ENCODE results near the gene VTN.

Gene VTN

DNA sequence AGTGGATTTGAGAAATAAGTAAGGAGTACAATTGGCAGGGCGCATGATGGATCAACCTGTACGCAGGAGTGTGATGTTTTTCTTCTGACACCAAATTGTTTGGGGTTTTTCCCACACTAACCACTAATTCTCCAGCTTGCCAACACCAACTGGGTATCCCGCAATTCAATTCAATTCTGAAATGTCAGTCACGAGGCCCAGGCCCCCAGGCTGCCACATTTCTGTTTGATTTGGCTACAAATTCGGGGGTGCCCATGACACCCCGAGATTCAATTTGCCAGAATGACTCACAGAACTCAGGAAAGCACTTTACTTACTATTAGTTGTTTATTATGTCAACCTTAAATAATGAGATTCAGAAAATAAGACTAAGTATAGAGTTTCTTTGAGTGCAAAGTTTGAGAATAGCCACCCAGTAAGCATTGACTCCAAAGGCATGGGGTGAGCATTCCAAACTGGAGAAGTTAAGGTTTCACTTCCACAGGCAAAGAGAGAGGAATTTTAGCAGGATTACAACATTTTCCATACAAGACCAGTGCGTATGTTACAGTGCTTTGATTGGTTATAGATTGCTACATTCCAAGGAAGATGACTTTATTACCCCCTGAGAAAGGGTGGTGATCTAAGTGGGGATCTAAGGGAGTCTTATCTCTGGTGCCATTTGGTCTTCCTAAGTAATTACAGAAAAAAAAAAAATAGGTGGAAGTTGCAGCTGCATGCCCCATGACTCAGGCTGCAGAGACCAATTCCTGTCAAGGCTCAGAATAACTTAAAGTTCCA, 24.4 kb upstream of the VTN start:
- no peak for DNase-seq

DNA sequence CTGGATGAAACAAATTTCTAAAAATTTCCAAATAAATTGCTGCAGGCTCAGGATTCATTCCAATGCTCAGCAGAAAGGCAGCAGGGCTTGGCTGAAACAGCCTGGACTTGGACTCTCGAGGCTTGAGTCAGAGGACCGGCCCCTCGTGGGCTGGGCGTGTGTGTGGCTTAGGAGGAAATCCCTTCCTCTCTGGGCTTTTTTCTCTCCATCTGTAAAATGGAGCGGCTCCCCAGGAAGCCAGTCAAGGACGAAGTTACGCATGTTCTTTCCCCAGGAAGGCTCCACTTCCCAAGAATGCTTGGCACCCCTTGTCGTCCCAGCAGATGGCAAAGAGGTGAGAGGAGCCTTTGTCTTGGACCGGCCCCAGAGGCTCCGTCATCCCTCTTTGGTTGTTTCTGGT, 22.4 kb upstream of the VTN start:
- no peak for DNase-seq

DNA sequence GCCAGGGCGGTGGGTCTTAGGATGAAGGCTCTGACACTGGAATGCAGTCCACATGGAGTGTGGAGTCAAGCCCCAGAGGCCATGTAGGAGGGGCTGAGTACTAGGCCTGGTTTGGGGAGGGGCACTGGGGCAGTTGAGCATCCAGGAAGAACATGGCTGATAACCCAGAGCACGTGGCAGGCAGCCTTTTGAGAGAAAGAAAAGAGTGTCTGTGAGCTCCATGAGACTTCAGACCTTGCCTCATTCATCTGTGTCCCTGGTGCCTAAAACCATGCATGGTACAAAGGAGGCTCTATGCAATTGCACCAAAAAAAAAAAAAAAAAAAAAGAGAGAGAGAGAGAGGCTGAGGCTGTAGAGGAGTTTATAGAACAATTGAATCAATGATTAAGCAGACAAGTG, 21.3 kb upstream of the VTN start:
- no peak for DNase-seq

DNA sequence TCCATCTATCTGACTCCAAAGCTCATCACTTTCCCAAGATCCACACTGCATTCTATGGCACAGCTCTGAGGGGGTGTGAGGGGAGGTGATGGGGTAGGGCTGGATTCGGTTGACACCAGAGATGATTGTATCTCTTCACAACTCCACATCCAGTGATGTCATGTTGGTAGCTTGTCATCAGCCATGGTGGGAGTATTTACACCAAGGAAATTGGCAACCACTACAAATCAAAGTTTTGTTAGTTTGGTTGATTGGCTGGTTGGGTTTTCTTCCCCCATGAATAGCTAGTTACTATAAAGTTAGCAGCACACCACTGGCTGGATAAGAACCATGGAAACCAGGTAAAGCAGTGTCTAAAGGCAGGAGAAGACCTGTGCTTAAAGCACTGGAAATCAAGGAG, 20.9 kb upstream of the VTN start:
- no peak for DNase-seq

DNA sequence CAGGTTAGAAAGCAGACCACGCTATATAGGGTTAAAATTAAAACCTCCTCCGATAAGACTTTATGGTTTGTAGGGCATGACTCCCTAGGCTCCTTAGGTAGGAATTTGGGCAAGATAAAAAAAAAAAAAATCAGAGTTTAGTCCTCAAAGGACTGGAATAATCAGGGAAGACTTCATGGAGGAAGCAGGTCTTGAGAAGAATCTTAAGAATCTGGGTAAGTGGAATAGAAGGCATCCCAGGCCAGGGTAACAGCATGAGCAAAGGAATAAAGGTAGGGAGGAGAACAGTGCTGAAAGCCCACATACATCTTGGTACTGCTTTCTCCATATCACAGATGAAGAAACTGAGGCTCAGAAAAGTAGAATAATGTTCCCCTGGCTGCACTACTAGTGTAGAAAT, 20.5 kb upstream of the VTN start:
- DNase-seq: no peak

DNA sequence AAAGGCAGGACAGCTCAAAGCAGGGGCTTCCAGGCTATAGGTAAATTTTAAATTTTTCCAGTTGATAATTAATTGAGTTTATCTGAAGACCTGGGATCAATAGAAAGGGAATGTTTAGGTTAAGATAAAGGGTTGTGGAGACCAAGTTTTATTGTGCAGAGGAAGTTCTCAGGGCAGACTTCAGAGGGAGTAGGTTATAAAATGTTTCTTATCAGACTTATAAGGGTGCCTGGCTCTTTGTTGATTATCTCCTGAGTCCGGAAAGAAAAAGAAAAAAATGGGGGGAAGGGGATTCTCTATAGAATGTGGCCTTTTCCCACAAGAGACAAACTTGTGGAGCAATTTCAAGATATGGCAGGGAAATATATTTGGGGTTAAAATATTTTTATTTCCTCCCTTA, 20.0 kb upstream of the VTN start:
- DNase-seq: no peak

DNA sequence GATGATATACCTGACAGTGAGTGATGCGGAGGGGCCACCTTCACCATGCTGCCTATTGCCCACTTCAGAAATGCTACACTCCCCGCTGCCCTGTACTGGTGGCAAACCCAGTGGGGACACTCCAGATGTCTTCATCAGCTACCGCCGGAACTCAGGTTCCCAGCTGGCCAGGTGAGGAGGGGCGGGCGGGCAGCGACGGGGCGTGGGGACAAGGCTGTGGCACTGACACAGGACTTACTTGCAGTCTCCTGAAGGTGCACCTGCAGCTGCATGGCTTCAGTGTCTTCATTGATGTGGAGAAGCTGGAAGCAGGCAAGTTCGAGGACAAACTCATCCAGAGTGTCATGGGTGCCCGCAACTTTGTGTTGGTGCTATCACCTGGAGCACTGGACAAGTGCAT, 18.0 kb upstream of the VTN start:
- no peak for DNase-seq

DNA sequence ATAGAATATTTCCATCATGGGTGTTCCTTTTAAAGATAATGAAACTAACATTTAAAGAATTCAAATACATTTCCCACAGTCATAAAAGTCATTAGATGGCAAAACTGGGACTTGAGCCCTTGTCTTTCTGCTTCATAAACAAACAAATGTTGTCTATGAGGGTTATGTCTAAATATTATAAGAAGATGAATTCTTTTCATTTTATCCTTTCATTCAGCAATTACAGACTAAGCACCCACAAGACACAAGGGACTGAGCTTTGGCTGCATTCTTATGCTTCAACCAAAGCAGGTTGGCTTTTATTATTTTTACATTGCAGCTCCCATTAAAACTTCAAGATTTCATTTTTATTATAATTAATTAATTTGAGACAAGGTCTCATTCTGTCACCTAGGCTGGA, 16.3 kb upstream of the VTN start:
- no peak for DNase-seq

DNA sequence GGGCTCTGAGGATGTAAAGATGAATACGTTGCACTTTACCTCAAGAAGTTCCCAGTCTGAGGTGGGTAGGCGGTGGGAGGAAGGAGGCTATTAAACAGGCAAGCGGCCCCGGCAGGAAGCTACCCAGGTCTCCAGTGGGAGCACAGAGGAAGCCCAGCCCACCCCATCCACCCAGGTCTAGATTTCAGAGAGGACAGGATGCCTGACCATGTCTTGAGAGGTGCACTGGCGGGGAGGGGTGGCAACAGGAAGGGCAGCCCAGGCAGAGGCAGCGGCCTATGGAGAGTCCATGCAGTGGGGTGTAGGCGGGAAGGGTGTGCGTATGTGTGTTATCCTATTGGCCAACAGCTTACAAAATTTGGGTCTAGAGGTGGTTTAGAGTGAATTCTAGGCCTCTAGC, 15.3 kb upstream of the VTN start:
- DNase-seq: no peak

DNA sequence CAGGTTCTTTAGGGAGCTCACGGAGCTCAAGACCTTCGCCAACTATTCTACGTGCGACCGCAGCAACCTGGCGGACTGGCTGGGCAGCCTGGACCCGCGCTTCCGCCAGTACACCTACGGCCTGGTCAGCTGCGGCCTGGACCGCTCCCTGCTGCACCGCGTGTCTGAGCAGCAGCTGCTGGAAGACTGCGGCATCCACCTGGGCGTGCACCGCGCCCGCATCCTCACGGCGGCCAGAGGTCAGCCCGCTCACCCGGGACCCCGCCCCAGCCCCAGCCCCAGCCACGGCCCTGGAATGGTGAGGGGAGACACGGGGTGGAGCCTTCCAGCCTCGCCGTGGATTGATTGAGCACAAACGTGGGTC, 14.9 kb upstream of the VTN start:
- no peak for DNase-seq

DNA sequence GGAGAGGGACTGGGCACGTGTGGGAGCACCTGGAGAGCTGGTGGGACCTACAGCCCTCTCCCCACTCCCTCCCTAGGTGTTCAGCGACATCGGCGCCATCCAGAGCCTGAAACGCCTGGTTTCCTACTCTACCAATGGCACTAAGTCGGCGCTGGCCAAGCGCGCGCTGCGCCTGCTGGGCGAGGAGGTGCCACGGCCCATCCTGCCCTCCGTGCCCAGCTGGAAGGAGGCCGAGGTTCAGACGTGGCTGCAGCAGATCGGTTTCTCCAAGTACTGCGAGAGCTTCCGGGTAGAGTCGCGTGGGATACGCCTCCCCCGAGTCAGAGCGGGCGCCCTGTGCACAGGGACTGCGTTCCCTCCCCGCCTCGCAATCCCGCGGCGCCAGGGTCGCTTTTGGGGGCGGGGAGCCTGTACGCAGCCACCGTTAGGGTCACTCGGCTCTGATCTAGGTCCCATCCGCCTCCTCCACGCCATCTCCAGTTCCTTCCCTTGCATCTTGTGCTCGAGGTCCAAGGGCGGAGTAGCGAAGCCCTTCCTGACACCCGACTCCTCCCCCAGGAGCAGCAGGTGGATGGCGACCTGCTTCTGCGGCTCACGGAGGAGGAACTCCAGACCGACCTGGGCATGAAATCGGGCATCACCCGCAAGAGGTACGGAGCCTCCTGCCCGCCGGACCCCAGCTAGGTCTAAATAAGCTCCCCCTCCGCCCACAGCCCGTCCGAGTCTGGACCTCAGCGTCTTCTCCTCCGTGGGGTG, 14.4 kb upstream of the VTN start:
- peak; percentile 82 for DNase-seq

DNA sequence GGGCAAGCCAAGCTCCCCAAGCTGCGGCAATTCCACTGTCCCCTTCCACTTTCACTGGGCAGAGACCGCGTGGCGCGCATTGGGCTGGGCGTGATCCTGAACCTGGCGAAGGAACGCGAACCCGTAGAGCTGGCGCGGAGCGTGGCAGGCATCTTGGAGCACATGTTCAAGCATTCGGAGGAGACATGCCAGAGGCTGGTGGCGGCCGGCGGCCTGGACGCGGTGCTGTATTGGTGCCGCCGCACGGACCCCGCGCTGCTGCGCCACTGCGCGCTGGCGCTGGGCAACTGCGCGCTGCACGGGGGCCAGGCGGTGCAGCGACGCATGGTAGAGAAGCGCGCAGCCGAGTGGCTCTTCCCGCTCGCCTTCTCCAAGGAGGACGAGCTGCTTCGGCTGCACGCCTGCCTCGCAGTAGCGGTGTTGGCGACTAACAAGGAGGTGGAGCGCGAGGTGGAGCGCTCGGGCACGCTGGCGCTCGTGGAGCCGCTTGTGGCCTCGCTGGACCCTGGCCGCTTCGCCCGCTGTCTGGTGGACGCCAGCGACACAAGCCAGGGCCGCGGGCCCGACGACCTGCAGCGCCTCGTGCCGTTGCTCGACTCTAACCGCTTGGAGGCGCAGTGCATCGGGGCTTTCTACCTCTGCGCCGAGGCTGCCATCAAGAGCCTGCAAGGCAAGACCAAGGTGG, 11.2 kb upstream of the VTN start:
- peak; percentile 85 for DNase-seq

DNA sequence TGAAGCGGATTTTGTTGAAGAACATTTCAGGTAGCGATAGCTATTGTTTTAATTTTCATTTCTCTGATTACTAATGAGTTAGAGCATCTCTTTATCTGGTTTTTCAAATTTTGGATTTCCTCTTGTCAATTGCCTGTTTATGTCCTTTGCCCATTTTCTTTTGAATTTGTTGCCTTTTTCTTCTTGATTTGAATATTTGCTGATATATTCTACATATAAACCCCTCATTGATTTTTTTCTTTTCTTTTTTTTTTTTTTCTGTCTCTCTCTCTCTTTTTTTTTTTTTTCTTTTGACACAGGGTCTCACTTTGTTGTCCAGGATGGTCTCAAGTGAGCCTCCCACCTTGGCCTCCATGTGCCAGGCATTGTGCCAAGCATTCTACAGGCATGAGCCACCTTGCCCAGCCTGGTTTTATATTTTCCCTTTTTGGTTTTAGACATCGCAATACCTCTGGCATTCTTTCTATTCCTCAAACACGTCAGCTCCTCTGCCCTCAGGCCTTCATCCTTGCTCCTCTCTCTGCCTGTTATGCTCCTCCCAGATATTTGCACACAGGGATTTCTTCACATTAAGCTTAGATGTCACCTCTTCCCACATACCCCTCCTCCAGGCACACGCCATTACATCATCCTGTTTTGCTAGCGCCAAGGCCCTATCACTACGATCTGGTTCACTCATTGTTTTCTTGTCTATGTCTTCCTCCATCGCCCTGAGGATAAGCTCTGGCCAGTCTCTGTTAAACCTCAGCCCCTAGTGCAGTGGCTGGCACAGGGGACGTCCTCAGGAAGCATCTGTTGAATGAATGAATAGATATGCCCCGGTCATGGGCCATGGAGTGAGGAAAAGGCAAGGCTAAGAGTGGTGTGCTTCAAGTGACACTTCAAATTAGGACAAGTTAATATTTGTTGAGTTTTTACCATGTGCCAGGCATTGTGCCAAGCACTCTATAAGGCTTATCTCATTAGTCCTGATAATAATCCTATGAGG, 10.0 kb upstream of the VTN start:
- DNase-seq: peak; percentile 33

DNA sequence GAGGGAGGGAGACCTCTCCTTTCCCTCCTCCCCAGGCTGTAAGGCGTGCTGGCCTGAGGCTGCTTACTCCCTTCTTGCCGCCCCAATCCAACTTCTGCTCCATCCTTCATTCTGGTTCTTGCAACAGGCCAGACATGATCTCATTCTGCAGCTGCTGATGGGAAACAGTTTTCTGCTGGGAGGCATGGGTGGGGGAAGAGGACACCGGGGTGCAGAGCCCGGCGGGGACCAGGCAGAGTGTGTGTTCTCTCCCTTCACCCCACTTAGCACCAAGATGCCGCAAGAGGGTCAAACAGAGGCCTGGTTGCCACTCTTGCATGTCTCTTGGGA, 2.8 kb upstream of the VTN start:
- peak; percentile 66 for DNase-seq

DNA sequence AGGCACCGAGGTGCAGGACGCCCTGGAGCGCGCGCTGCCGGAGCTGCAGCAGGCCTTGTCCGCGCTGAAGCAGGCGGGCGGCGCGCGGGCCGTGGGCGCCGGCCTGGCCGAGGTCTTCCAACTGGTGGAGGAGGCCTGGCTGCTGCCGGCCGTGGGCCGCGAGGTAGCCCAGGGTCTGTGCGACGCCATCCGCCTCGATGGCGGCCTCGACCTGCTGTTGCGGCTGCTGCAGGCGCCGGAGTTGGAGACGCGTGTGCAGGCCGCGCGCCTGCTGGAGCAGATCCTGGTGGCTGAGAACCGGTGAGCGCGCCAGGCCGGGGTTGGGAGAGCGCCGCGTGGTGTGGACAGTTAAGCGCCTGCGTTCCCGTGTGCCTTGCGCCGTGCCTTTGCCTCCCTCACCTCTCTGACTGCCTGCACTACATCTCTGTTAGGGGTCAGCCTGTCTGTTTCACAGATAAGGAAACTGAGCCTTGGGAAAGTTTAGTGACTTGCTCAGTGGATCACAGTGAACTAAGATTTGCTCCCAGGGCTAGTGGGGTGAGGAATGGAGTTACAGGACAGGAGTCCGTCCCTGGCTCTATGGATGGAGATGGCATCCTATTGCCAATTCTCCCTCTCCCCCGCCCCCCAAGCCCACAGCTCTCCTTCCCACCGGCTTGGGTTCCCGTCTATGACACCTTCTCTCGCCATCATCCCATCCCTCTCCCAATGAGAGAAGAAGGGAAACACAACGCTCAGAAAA, 2.3 kb upstream of the VTN start:
- peak; percentile 70 for DNase-seq

DNA sequence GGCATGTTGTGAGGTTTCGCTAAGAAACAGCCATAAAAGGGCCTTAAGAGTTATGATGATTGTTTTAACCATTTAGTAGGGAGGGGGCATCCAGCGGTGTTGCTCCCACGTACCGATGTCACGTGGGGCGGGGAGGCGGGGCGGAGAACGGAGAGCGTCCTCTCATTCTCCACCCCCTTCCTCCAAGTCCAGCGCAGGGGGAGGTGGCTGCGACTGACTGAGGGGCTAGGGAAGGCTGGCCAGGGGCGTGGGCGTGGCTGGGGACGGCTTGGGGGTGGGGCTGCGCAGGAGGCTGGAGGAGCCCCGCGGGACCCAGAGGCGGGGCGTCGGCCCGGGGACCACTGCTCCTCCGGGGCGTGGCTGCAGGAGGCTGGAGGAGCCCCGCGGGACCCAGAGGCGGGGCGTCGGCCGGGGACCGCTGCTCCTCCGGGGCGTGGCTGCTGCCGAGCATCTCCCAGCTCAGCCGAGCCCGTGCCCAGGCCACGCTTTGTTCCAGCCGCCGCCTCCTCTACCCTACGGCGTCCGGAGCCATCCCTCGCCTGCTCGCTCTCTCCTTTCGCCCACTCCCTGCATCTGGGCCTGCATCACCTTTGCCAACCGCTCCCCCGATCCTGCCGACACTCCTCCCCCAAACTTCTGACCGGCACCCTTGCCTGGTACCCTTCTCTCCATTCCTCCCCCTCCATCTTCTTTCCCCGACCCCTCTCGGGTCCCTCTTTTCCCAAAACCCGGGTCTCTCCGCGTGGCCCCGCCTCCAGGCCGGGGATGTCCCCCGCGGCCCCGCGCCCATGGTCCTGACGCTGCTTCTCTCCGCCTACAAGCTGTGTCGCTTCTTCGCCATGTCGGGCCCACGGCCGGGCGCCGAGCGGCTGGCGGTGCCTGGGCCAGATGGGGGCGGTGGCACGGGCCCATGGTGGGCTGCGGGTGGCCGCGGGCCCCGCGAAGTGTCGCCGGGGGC, 1.4 kb upstream of the VTN start, which contains the start of gene SARM1:
Gene SARM1, plus strand, starts transcription at position 450 of the 958 bp plus-strand sequence. Its CDS starts 339 bp downstream, at position 789.
- DNase-seq: peak; percentile 98

DNA sequence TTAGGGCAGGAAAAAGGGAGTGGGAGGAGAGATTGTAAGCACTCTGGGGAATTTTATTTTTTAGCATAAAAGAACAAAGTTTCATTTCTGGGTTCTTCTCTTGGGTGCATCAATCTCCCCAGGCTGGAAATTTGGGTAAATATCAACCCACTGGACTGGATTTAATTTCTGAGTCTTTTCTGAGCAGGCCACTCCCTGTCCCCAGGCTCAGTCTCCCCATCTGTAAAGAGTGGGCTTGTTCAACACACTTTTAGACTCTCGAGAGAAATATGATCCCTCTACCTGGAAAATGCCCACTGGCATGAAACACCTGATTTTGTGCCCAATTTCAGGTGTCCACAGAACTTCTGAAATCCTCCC, 617 bp upstream of the VTN start:
- DNase-seq: no peak

DNA sequence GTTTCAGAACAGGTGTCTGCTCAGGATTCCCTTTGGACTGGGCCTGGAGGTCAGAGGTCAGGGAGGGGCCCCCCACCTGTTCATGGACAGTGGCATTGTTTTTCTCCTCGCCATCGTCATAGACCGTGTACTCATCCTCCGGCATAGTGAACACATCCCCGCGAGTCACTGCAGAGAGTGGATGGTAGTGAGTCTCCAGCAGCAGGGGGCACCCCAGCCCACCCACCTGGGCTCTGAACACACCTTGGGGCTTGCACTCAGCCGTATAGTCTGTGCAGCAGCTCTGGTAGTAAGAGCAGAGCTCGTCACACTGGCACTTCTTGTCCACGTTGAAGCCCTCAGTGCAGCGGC, 448 bp downstream of the VTN start:
- DNase-seq: no peak

DNA sequence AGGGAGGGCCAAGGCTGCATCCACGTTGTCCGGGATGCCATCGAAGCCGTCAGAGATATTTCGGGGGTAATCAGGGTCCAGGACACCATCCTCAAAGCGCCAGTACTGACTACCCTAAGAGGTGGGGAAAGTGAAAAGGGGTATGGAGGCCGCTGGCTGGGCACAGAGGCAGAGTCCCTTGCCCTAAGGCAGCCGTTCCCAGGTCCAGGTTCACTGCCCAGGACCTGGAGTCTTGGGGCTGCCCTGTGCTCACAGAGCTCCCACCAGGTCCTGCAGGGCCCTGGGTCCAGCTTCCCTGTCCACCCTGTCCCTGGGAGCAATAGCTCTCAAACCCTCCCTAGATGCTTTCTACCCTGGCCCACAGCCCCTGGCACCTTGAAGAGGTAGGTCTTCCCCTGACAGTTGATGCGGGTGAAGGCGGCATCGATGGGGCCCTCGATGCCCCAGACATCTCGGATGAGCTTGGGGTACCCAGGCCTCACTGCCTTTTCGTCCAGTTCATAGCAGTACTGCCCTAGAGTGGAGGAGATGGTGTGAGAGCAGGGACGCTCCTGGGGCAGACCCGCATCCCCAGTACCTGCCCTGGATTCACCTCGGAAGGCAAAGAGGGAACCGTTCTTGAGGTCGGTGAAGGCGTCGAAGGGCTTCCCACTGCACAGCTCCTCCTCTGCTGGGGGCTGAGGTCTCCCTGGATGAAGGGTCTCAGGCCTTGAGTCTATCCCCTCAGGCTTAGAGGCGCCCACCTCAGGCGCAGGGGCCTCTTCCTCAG, 1.0 kb downstream of the VTN start:
- no peak for DNase-seq

DNA sequence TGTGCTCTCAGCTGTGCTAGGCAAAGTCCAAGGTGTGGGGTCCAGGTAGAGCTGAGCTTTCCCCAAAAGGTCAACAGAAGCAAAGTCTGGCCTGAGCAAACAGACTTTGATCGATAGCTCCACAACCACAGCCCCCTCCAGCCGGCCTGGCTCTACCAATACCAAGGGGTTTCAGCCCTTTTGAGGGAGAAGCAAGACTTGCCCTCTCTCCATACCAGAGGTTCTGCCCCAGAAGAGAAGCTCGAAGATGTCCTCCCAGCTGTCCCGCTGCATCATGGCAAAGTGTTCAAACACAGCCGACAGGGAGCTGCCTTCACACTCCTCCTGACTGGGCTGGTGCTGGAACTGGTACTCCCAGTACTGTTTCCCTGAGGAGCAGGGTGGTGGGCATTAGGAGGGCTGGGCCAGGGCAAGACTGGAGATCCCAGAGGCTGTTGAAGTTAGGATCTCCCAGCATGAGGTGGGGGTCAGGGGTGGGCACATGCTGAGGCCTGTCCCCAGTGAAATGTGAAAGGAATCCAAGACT, 1.7 kb downstream of the VTN start:
- DNase-seq: no peak

Data from NCI-H69 (cell line).